HL-60 (cell line): ENCODE data around the gene KCNJ6.

Source experiments
- DNase-seq, 2 experiments: peaks; one replicate each; pipeline ENCODE4 v3.0.0-alpha.2; 2010 to 2020; ENCODE audit warnings: low read depth in 1 of 2, low spot score in 1 of 2
- H3K27ac ChIP-seq: fragments of 250-450 bp; sonication (Bioruptor Pico); replicated peaks from 2 replicates; pipeline ENCODE4 v1.5.1; 2020; ENCODE audit warnings: mild to moderate bottlenecking, moderate library complexity
- H3K27me3 ChIP-seq: fragments of 250-450 bp; sonication (Bioruptor Pico); 2 replicates; pipeline ENCODE4 v1.5.1; 2021; ENCODE audit warnings: mild to moderate bottlenecking, moderate library complexity; ENCODE audit not compliant: insufficient read depth, poor library complexity, severe bottlenecking
- H3K4me3 ChIP-seq: replicated peaks from 2 replicates; pipeline ENCODE4 v1.5.1; 2011; ENCODE audit warnings: mild to moderate bottlenecking, control low read depth, low read length; ENCODE audit not compliant: insufficient read depth
- GABPA ChIP-seq: IDR thresholded peaks from 2 replicates; pipeline ENCODE4 v1.6.1; 2012; ENCODE audit warnings: low read depth
- POLR2AphosphoS5 ChIP-seq: IDR thresholded peaks from 2 replicates; pipeline ENCODE4 v1.6.1; 2012; ENCODE audit warnings: low read depth
- SPI1 ChIP-seq: IDR thresholded peaks from 2 replicates; pipeline ENCODE4 v1.6.1; 2012; ENCODE audit warnings: low read depth, mild to moderate bottlenecking, borderline replicate concordance
- TF ChIP-seq, protein P1 (sequence below): IDR thresholded peaks from 2 replicates; pipeline ENCODE4 v1.6.1; 2012; ENCODE audit warnings: low read depth; ENCODE audit not compliant: insufficient replicate concordance
- TF ChIP-seq, protein P2 (sequence below): IDR thresholded peaks from one replicate; pipeline ENCODE4 v1.5.1; 2011; ENCODE audit warnings: low read length, control low read depth, inconsistent platforms; ENCODE audit not compliant: insufficient read depth

Gene KCNJ6

DNA sequence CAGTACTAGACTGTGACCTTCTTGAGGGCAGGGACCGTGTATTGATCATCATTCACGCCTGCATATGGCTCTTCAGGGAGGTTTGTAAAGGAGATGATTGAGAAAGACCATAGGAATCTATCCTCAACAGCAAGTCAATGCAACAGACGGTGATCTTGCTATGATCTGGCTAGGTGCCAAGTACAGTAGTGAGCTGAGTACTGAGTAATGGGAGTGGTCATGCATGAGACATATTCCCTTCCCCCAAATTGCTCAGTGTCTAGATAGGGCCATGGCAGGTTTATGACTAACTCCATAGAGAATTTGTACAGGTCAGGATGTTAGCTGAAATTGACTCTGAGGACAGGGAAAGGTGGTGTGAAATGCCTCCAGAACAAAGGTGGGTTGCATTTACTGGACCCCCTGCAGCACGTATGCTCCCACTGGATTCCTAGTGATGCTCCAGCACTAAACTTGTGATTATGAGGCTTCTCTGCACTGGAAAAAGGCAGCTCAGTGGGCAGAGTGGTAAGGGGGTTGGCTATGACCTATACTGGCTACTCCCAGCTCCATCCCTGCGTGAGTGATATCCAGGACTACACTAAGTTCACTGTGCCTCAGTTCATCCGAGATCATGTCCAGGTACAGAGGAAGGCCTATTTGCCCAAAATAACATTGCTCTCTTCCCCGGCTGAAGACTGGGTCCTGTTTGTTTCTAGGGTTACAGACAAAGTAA, 37.2 kb downstream of the KCNJ6 start:
- Histone ChIP-seq H3K4me3 (no peak overlapping the region), H3K27ac (no peak overlapping the region), H3K27me3 (no peaks in the 10 kb centered on the region)
- no peak for DNase-seq
- TF ChIP-seq, protein P1, sequence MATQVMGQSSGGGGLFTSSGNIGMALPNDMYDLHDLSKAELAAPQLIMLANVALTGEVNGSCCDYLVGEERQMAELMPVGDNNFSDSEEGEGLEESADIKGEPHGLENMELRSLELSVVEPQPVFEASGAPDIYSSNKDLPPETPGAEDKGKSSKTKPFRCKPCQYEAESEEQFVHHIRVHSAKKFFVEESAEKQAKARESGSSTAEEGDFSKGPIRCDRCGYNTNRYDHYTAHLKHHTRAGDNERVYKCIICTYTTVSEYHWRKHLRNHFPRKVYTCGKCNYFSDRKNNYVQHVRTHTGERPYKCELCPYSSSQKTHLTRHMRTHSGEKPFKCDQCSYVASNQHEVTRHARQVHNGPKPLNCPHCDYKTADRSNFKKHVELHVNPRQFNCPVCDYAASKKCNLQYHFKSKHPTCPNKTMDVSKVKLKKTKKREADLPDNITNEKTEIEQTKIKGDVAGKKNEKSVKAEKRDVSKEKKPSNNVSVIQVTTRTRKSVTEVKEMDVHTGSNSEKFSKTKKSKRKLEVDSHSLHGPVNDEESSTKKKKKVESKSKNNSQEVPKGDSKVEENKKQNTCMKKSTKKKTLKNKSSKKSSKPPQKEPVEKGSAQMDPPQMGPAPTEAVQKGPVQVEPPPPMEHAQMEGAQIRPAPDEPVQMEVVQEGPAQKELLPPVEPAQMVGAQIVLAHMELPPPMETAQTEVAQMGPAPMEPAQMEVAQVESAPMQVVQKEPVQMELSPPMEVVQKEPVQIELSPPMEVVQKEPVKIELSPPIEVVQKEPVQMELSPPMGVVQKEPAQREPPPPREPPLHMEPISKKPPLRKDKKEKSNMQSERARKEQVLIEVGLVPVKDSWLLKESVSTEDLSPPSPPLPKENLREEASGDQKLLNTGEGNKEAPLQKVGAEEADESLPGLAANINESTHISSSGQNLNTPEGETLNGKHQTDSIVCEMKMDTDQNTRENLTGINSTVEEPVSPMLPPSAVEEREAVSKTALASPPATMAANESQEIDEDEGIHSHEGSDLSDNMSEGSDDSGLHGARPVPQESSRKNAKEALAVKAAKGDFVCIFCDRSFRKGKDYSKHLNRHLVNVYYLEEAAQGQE: no peak
- TF ChIP-seq SPI1: no peak
- TF ChIP-seq GABPA: no peak
- TF ChIP-seq, protein P2, sequence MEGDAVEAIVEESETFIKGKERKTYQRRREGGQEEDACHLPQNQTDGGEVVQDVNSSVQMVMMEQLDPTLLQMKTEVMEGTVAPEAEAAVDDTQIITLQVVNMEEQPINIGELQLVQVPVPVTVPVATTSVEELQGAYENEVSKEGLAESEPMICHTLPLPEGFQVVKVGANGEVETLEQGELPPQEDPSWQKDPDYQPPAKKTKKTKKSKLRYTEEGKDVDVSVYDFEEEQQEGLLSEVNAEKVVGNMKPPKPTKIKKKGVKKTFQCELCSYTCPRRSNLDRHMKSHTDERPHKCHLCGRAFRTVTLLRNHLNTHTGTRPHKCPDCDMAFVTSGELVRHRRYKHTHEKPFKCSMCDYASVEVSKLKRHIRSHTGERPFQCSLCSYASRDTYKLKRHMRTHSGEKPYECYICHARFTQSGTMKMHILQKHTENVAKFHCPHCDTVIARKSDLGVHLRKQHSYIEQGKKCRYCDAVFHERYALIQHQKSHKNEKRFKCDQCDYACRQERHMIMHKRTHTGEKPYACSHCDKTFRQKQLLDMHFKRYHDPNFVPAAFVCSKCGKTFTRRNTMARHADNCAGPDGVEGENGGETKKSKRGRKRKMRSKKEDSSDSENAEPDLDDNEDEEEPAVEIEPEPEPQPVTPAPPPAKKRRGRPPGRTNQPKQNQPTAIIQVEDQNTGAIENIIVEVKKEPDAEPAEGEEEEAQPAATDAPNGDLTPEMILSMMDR: no peak
- TF ChIP-seq POLR2AphosphoS5: no peak

GRCh38 chr21:37877888-37878684, 38.2 kb downstream of the KCNJ6 start:
- TF ChIP-seq, protein P1: no peak
- TF ChIP-seq SPI1: no peak
- no peak for TF ChIP-seq GABPA
- TF ChIP-seq, protein P2: no peak
- TF ChIP-seq POLR2AphosphoS5: no peak
- DNase-seq: no peak
- H3K27ac ChIP-seq: no peak overlapping the region
- no peaks in the 10 kb centered on the region for H3K27me3 ChIP-seq
- H3K4me3 ChIP-seq: no peak overlapping the region

DNA sequence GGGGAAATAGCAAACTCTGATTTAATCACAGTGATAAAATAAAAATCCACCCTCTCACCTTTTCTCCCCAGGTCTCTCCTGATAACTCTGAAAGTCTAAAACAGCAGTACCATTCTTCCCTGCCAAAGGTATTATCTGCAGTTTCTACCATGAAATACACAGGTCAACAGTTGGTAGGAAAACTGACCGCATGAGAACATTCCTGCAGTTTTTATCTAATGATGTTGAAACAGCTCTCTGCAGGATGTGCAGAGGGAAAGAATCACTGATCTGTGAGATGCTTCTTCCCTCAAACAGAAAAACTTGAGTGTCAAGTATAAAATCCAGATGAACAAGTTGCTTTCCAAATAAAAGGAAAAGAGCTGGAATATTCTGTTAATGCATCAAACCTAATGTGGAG, 39.1 kb downstream of the KCNJ6 start:
- Histone ChIP-seq H3K4me3 (no peak overlapping the region), H3K27ac (no peak overlapping the region), H3K27me3 (no peaks in the 10 kb centered on the region)
- TF ChIP-seq GABPA: no peak
- TF ChIP-seq SPI1: no peak
- TF ChIP-seq, protein P1: no peak
- TF ChIP-seq POLR2AphosphoS5: no peak
- TF ChIP-seq, protein P2: no peak
- DNase-seq: no peak
